Measurements from ENCODE around the gene ANKRD55.

DNA sequence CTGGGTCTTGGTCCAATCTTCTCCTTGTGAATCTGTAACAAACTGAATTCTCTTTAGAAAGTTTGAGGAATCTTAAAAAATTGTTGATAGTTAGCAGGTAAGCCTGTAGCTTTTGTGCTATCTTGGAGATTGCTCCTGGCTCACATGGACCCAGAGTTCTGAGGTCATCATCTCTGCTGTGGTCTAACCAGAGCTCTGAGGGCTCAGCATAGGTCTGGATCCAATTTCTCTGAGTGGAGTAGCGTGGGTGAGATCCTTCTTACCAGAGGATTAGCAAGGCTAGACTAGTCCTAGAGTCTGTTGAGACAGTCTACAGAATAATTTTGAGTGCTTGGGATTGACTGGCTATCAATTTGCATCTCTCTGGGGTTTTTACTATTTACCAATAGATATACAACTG lies 177.8 kb downstream of the ANKRD55 start:
- TF ChIP-seq POLR2A (IDR thresholded peaks at IDR 0.05), result no peak
- TF ChIP-seq, protein P1, sequence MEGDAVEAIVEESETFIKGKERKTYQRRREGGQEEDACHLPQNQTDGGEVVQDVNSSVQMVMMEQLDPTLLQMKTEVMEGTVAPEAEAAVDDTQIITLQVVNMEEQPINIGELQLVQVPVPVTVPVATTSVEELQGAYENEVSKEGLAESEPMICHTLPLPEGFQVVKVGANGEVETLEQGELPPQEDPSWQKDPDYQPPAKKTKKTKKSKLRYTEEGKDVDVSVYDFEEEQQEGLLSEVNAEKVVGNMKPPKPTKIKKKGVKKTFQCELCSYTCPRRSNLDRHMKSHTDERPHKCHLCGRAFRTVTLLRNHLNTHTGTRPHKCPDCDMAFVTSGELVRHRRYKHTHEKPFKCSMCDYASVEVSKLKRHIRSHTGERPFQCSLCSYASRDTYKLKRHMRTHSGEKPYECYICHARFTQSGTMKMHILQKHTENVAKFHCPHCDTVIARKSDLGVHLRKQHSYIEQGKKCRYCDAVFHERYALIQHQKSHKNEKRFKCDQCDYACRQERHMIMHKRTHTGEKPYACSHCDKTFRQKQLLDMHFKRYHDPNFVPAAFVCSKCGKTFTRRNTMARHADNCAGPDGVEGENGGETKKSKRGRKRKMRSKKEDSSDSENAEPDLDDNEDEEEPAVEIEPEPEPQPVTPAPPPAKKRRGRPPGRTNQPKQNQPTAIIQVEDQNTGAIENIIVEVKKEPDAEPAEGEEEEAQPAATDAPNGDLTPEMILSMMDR (IDR thresholded peaks at IDR 0.05), result no peak

Data from sigmoid colon (tissue), 3 donors.